SU-DHL-6 (cell line): ENCODE data around the gene FAAP100.

Experiments
- H2AFZ ChIP-seq: fragments of 200-600 bp; sonication (generic); 2 replicates; pipeline ENCODE4 v1.6.1; 2014; ENCODE audit warnings: low read depth, mild to moderate bottlenecking, moderate library complexity, mixed read lengths, antibody characterized with exemption, low read length; ENCODE audit not compliant: severe bottlenecking
- H3F3A ChIP-seq: fragments of 200-600 bp; shearing (Covaris generic); 2 replicates; pipeline ENCODE4 v1.6.0; 2016; ENCODE audit warnings: antibody characterized with exemption, mild to moderate bottlenecking; ENCODE audit not compliant: insufficient read depth
- H3K27ac ChIP-seq: fragments of 200-600 bp; sonication (generic); 2 replicates; pipeline ENCODE4 v1.5.1; 2016; ENCODE audit warnings: low read depth, mild to moderate bottlenecking, low read length, moderate library complexity, mixed read lengths
- H3K27me3 ChIP-seq: fragments of 200-600 bp; sonication (generic), shearing (Covaris generic); 2 replicates; pipeline ENCODE4 v1.6.0; 2014; ENCODE audit warnings: mild to moderate bottlenecking, low read length
- H3K36me3 ChIP-seq: fragments of 200-600 bp; sonication (generic); 2 replicates; pipeline ENCODE4 v1.6.1; 2014; ENCODE audit warnings: mild to moderate bottlenecking, low read length, mixed read lengths
- H3K4me2 ChIP-seq: fragments of 300-600, 200-600 bp; shearing (Covaris generic), sonication (generic); 2 replicates; pipeline ENCODE4 v1.6.0; 2014; ENCODE audit warnings: low read length, low read depth, mild to moderate bottlenecking; ENCODE audit not compliant: poor library complexity, severe bottlenecking
- H3K4me3 ChIP-seq: fragments of 200-600 bp; sonication (generic); 2 replicates; pipeline ENCODE4 v1.5.1; 2014; ENCODE audit warnings: antibody characterized with exemption, low read length, mild to moderate bottlenecking, mixed read lengths; ENCODE audit not compliant: insufficient read depth, poor library complexity, severe bottlenecking
- H3K79me2 ChIP-seq: fragments of 200-600 bp; sonication (generic); 2 replicates; pipeline ENCODE4 v1.6.1; 2014; ENCODE audit warnings: mild to moderate bottlenecking, low read length, moderate library complexity; ENCODE audit not compliant: insufficient read depth
- H3K9ac ChIP-seq: fragments of 200-600 bp; sonication (generic); 2 replicates; pipeline ENCODE4 v1.7.0; 2014; ENCODE audit warnings: mild to moderate bottlenecking, low read length
- H3K9me2 ChIP-seq: fragments of 200-600 bp; sonication (generic); replicated peaks from 2 replicates; pipeline ENCODE4 v1.6.1; 2014; ENCODE audit warnings: low read length; ENCODE audit not compliant: insufficient read depth
- H3K9me3 ChIP-seq: fragments of 200-600 bp; sonication (generic); 2 replicates; pipeline ENCODE4 v1.6.1; 2014; ENCODE audit warnings: low read length, mixed read lengths; ENCODE audit not compliant: insufficient read depth
- H4K20me1 ChIP-seq: fragments of 200-600 bp; sonication (generic); 2 replicates; pipeline ENCODE4 v1.6.1; 2014; ENCODE audit warnings: low read depth, mild to moderate bottlenecking, antibody characterized with exemption, low read length, moderate library complexity, mixed read lengths
- CTCF ChIP-seq: fragments of 200-600 bp; sonication (generic); IDR thresholded peaks from one replicate; pipeline ENCODE4 v1.5.1; 2017; ENCODE audit warnings: antibody characterized with exemption, mild to moderate bottlenecking, low read length, moderate library complexity; ENCODE audit not compliant: insufficient read depth, poor library complexity, severe bottlenecking
- EZH2phosphoT487 ChIP-seq: fragments of 200-600 bp; sonication (generic), shearing (Covaris generic); conservative IDR thresholded peaks from 2 replicates; pipeline ENCODE4 v1.6.1; 2018; ENCODE audit warnings: mild to moderate bottlenecking, antibody characterized with exemption, low read length, moderate library complexity, mixed read lengths

Gene FAAP100

GRCh38 chr17:81524039-81524864 is 27.9 kb downstream of the FAAP100 start:
- H3K27ac ChIP-seq, result no peak overlapping the region
- H2AFZ ChIP-seq, result no peak overlapping the region
- H4K20me1 ChIP-seq, result no peaks in the 10 kb centered on the region
- TF ChIP-seq EZH2phosphoT487, result no peak
- TF ChIP-seq CTCF, result no peak
- no peaks in the 10 kb centered on the region for H3K36me3 ChIP-seq
- no peaks in the 10 kb centered on the region for H3K9me2 ChIP-seq
- no peaks in the 10 kb centered on the region for H3K27me3 ChIP-seq
- H3K79me2 ChIP-seq, result no peaks in the 10 kb centered on the region
- H3F3A ChIP-seq, result peaks cover 5% of the 10 kb centered on the region; the same call in 1 of the 2 replicates
- H3K4me3 ChIP-seq, result no peak overlapping the region
- H3K4me2 ChIP-seq, result no peak overlapping the region
- H3K9me3 ChIP-seq, result no peaks in the 10 kb centered on the region
- H3K9ac ChIP-seq, result no peak overlapping the region

GRCh38 chr17:81523402-81524038 is 28.6 kb downstream of the FAAP100 start:
- H3K27ac ChIP-seq, result no peak overlapping the region
- peaks cover 5% of the 10 kb centered on the region; the same call in 1 of the 2 replicates for H3F3A ChIP-seq
- H3K27me3 ChIP-seq, result no peaks in the 10 kb centered on the region
- no peak overlapping the region for H2AFZ ChIP-seq
- no peak for TF ChIP-seq CTCF
- no peak for TF ChIP-seq EZH2phosphoT487
- no peaks in the 10 kb centered on the region for H3K9me2 ChIP-seq
- H3K4me3 ChIP-seq, result no peak overlapping the region
- no peak overlapping the region for H3K4me2 ChIP-seq
- no peaks in the 10 kb centered on the region for H3K36me3 ChIP-seq
- no peaks in the 10 kb centered on the region for H3K79me2 ChIP-seq
- no peak overlapping the region for H3K9ac ChIP-seq
- H4K20me1 ChIP-seq, result no peaks in the 10 kb centered on the region
- H3K9me3 ChIP-seq, result no peaks in the 10 kb centered on the region

GRCh38 chr17:81522491-81523401 is 29.4 kb downstream of the FAAP100 start:
- no peak overlapping the region for H2AFZ ChIP-seq
- H3K9me2 ChIP-seq, result no peaks in the 10 kb centered on the region
- no peaks in the 10 kb centered on the region for H3K27me3 ChIP-seq
- no peak overlapping the region for H3K4me3 ChIP-seq
- TF ChIP-seq CTCF (no peak), EZH2phosphoT487 (no peak)
- H3K9ac ChIP-seq, result no peak overlapping the region
- H3K27ac ChIP-seq, result no peak overlapping the region
- no peaks in the 10 kb centered on the region for H3K9me3 ChIP-seq
- H4K20me1 ChIP-seq, result no peaks in the 10 kb centered on the region
- peaks cover 10% of the 10 kb centered on the region for H3F3A ChIP-seq
- H3K36me3 ChIP-seq, result no peaks in the 10 kb centered on the region
- H3K4me2 ChIP-seq, result no peak overlapping the region
- H3K79me2 ChIP-seq, result no peaks in the 10 kb centered on the region
